PFSK-1 (cell line): ENCODE results near the gene SLC25A6.

Source experiments
- FOXP2 ChIP-seq: optimal IDR thresholded peaks from 2 replicates; pipeline ENCODE3; 2011; ENCODE audit warnings: borderline replicate concordance, control low read depth, inconsistent platforms; ENCODE audit not compliant: insufficient read depth; ENCODE audit errors: extremely low read length, extremely low read depth
- POLR2AphosphoS5 ChIP-seq: IDR thresholded peaks from 2 replicates; pipeline ENCODE4 v1.6.1; 2012; ENCODE audit warnings: low read depth, mild to moderate bottlenecking, control low read depth, low read length, moderate library complexity
- SIN3A ChIP-seq: IDR thresholded peaks from 2 replicates; pipeline ENCODE4 v1.6.1; 2012; ENCODE audit warnings: mild to moderate bottlenecking, low read length, moderate library complexity, borderline replicate concordance; ENCODE audit not compliant: insufficient read depth
- TAF1 ChIP-seq: IDR thresholded peaks from 2 replicates; pipeline ENCODE4 v1.6.1; 2012; ENCODE audit warnings: low read length, control low read depth, borderline replicate concordance; ENCODE audit not compliant: insufficient read depth
- TF ChIP-seq, protein P1 (sequence below), 2 experiments: IDR thresholded peaks; 2 replicates each; pipeline versions ENCODE4 v1.6.1 to v1.8.0; 2011 to 2012; ENCODE audit warnings: low read depth in 2 of 2, low read length in 2 of 2, control low read depth in 1 of 2, inconsistent platforms in 1 of 2, mild to moderate bottlenecking in 1 of 2, moderate library complexity in 1 of 2; ENCODE audit not compliant: insufficient read depth in 1 of 2

Gene SLC25A6

DNA sequence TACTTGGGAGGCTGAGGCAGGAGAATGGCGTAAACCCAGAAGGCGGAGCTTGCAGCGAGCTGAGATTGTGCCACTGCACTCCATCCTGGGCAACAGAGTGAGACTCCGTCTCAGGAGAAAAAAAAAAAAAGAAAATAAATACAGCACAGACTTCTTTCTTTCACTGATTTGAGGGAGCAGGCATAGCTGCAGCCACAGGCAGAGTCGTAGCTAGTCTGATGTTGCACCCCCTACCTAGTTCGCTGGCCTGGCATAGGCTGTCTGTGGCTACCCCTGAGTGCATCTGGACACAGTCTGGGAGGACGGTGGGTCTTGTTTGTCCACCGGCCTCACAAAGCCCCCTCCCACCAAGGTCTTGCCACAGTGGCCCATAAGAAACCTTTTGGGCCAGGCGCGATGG is 33.9 kb downstream of the SLC25A6 start:
- TF ChIP-seq SIN3A = no peak

DNA sequence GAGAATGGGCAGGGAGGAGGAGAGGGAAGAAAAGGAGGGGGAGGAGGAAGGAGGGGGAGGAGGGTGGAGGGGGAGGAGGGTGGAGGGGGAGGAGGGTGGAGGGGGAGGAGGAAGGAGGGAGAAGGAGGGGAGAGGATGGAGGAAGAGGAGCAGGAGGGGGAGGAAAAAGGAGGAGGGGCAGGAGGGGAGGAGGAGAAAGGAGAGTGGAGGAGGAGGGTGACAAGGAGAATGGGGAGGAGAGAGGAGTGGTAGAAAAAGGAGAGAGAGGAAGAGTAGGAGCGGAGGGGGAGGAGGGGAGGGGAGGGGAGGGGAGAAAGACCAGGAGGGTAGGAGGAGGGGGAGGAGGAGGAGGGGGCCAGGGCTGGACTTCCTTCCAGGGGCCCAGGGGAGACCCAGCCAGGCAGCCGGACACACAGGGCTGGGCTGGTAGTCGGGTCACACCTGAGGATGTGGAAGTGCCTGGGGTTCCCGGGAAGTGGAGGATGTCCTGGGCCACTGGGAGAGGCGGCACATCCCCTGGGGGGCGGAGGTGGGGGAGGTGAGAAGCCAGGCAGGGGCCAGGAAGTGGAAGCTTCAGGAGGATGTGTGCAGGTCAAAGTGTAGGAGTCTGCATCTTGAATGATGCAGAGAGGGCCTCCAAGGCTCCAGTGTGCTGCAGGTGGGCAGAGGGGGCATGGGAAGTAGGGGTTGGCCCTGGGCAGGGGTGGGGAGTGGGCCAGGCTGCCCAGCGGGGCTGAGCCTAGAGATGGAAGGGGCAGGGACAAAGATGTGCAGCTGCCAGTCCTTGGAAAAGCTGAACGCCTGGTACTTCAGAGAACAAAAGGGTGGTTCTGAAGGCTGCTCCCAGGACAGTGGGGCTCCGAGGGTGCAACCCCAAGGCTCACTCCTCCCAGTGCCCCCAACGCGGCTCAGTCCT is 36.5 kb downstream of the SLC25A6 start:
- TF ChIP-seq, protein P1, sequence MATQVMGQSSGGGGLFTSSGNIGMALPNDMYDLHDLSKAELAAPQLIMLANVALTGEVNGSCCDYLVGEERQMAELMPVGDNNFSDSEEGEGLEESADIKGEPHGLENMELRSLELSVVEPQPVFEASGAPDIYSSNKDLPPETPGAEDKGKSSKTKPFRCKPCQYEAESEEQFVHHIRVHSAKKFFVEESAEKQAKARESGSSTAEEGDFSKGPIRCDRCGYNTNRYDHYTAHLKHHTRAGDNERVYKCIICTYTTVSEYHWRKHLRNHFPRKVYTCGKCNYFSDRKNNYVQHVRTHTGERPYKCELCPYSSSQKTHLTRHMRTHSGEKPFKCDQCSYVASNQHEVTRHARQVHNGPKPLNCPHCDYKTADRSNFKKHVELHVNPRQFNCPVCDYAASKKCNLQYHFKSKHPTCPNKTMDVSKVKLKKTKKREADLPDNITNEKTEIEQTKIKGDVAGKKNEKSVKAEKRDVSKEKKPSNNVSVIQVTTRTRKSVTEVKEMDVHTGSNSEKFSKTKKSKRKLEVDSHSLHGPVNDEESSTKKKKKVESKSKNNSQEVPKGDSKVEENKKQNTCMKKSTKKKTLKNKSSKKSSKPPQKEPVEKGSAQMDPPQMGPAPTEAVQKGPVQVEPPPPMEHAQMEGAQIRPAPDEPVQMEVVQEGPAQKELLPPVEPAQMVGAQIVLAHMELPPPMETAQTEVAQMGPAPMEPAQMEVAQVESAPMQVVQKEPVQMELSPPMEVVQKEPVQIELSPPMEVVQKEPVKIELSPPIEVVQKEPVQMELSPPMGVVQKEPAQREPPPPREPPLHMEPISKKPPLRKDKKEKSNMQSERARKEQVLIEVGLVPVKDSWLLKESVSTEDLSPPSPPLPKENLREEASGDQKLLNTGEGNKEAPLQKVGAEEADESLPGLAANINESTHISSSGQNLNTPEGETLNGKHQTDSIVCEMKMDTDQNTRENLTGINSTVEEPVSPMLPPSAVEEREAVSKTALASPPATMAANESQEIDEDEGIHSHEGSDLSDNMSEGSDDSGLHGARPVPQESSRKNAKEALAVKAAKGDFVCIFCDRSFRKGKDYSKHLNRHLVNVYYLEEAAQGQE (IDR thresholded peaks at IDR 0.05; ENCODE audit: insufficient read depth in 1 of 2, low read depth in 2 of 2, low read length in 2 of 2) = no peak
- TF ChIP-seq FOXP2 (no peak), POLR2AphosphoS5 (no peak)

DNA sequence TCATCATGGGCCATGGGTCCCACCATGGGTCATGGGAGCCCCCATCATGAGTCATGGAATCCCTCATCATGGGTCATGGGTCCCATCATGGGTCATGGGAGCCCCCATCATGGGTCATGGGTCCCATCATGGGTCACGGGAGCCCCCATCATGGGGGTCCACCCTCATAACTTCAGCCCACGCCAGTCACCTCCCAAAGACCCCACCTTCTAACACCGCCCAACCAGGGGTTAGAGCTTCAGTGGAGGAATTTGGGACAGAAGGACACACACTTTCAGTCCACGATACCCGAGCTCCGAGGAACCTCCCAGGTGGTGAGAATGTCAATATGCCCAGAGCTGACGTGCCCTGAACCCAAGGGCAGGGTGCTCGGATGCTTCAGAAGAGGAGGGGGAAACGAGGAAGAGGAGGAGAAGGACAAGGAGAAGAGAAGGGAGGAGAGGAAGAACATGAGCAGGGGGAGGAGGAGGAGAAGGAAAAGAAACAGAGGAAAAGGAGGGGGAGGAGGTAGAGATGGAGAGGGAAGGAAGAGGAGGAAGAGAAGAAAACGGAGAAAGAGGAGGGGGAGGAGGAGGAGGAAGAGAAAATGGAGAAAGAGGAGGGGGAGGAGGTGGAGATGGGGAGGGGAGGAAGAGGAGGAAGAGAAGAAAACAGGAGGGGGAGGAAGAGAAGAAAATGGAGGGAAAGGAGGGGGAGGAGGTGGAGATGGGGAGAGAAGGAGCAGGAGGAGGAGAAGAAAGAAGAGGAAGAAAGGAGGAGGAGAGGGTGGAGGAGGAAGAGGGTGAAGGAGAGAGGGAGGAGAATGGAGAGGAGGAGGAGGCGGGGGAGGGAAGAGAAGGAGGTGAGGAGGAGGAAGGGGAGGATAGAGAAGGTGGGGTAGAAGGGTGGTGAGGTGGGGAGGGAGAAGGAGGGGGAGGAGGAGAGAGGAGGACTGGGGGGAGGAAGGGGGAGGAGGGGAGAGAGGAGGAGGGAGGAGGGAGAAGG is 37.6 kb downstream of the SLC25A6 start:
- TF ChIP-seq TAF1 (no peak), POLR2AphosphoS5 (no peak), FOXP2 (no peak)
- TF ChIP-seq, protein P1 (IDR thresholded peaks at IDR 0.05; ENCODE audit: insufficient read depth in 1 of 2, low read depth in 2 of 2, low read length in 2 of 2) = no peak

DNA sequence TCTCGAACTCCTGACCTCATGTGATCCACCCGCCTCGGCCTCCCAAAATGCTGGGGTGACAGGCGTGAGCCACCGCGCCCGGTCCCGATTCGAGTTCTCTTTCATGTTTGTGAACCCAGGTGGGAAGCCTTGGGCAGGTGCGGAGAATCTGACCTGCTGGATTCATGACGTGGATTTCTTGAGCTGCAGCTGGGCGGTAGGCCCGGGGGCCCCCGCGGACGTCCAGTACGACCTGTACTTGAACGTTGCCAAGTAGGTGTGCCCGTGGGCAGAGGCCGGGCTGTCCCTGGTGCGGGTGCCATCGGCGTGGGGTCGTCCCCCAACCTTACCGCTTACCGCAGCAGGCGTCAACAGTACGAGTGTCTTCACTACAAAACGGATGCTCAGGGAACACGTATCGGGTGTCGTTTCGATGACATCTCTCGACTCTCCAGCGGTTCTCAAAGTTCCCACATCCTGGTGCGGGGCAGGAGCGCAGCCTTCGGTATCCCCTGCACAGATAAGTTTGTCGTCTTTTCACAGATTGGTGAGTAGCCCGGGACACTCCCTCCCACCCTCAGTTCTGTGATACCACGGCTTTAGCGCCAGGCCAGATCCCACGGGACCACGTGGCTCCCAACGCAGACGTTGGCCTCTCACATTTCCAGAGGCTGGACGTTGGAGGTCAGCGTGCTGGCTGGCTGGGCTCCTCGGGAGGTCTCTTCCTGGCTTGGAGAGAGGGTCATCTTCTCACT is 39.8 kb downstream of the SLC25A6 start:
- no peak for TF ChIP-seq TAF1
- no peak for TF ChIP-seq POLR2AphosphoS5
- TF ChIP-seq, protein P1 (IDR thresholded peaks at IDR 0.05; ENCODE audit: insufficient read depth in 1 of 2, low read depth in 2 of 2, low read length in 2 of 2) = no peak
- no peak for TF ChIP-seq FOXP2
- TF ChIP-seq SIN3A = no peak

DNA sequence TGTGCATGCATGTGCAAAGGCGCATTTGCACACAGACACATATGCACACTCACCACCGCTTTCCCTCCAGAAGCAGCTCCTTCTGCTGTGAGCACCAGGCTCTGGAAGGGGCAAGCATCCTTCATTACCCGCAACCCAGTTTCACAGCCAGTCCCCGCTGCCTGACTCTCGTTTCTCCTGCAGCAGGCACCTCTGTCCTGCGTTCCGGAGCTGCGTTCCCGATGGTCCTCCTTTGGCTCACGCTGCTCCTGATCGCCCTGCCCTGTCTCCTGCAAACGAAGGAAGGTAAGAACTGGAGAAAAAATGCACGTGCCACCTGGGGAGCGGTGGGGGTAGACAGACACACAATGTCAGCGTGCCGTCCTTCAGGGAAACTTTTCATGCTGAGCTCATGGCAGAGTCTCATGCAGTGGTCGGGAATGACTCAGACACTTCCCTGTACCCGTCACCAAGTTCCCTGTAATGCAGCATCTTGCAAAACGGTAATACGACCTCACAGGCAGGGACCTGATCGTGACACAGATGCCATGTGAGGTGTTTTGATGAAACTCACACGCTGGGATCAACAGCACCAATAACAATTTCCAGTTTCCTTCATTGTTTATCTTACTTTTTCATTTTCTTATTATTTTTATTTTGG is 50.2 kb downstream of the SLC25A6 start:
- TF ChIP-seq TAF1 (no peak), FOXP2 (no peak), SIN3A (no peak), POLR2AphosphoS5 (no peak)
- TF ChIP-seq, protein P1 (IDR thresholded peaks at IDR 0.05; ENCODE audit: insufficient read depth in 1 of 2, low read depth in 2 of 2, low read length in 2 of 2) = no peak
